Activated naive CD8-positive, alpha-beta T cell (primary cell): ENCODE results near the gene DUSP6.
"Not testable (repeated sequence)": the region's sequence is repeated elsewhere in the genome, so short reads cannot be mapped to it uniquely, and the experiment has no call there.

Source experiments
- H3K27ac Mint-ChIP-seq: one replicate; pipeline ENCODE4 v1.8.0; 2021; ENCODE audit warnings: mixed read lengths
- H3K27me3 Mint-ChIP-seq: one replicate; pipeline ENCODE4 v1.8.0; 2021; ENCODE audit warnings: mixed read lengths
- H3K36me3 Mint-ChIP-seq: one replicate; pipeline ENCODE4 v1.8.0; 2021; ENCODE audit warnings: mixed read lengths
- H3K4me1 Mint-ChIP-seq: one replicate; pipeline ENCODE4 v1.8.0; 2021; ENCODE audit warnings: low read depth, mixed read lengths
- H3K4me3 Mint-ChIP-seq: one replicate; pipeline ENCODE4 v1.8.0; 2021; ENCODE audit warnings: mild to moderate bottlenecking, mixed read lengths
- H3K9me3 Mint-ChIP-seq: one replicate; pipeline ENCODE4 v1.8.0; 2021; ENCODE audit warnings: low read depth, mixed read lengths

DUSP6 gene

GRCh38 chr12:89337136-89337535, 15.2 kb downstream of the DUSP6 start:
- H3K4me1 Mint-ChIP-seq: peaks cover 20% of the 10 kb centered on the region
- not testable (repeated sequence) for H3K4me3 Mint-ChIP-seq, H3K36me3 Mint-ChIP-seq, H3K9me3 Mint-ChIP-seq, H3K27me3 Mint-ChIP-seq, H3K27ac Mint-ChIP-seq

- Mint-ChIP-seq H3K4me1 (peaks cover 17% of the 10 kb centered on the region), H3K27ac (no peak overlapping the region), H3K27me3 (no peaks in the 10 kb centered on the region), H3K36me3 (peaks cover 6% of the 10 kb centered on the region), H3K4me3 (no peak overlapping the region), H3K9me3 (peaks cover 4% of the 10 kb centered on the region)
These were observed 16.7 kb downstream of the DUSP6 start for GRCh38 chr12:89335452-89336244.

- no peak overlapping the region for H3K27ac Mint-ChIP-seq
- H3K36me3 Mint-ChIP-seq: peaks cover 9% of the 10 kb centered on the region
These were observed 17.6 kb downstream of the DUSP6 start for GRCh38 chr12:89334548-89335169.

GRCh38 chr12:89333564-89334252, 18.6 kb downstream of the DUSP6 start:
- Mint-ChIP-seq H3K27me3 (no peaks in the 10 kb centered on the region), H3K27ac (no peak overlapping the region), H3K9me3 (peaks cover 8% of the 10 kb centered on the region), H3K36me3 (peaks cover 12% of the 10 kb centered on the region), H3K4me1 (peaks cover 17% of the 10 kb centered on the region), H3K4me3 (peak overlapping the region; percentile 44)

More at GRCh38 chr12:89334548-89335169, 17.6 kb downstream of the DUSP6 start:
- Mint-ChIP-seq H3K4me3 (no peak overlapping the region), H3K27me3 (no peaks in the 10 kb centered on the region), H3K9me3 (peaks cover 8% of the 10 kb centered on the region), H3K4me1 (peaks cover 17% of the 10 kb centered on the region)

GRCh38 chr12:89328151-89329030, 23.9 kb downstream of the DUSP6 start:
- Mint-ChIP-seq H3K4me3 (no peak overlapping the region), H3K4me1 (peaks cover 5% of the 10 kb centered on the region), H3K27ac (no peak overlapping the region), H3K9me3 (peaks cover 8% of the 10 kb centered on the region), H3K27me3 (no peaks in the 10 kb centered on the region), H3K36me3 (peaks cover 10% of the 10 kb centered on the region)

- peaks cover 10% of the 10 kb centered on the region for H3K36me3 Mint-ChIP-seq
- H3K27me3 Mint-ChIP-seq: no peaks in the 10 kb centered on the region
- H3K4me3 Mint-ChIP-seq: no peak overlapping the region
- no peak overlapping the region for H3K27ac Mint-ChIP-seq
- H3K4me1 Mint-ChIP-seq: peaks cover under 1% of the 10 kb centered on the region
- H3K9me3 Mint-ChIP-seq: peaks cover 8% of the 10 kb centered on the region
These were observed 24.7 kb downstream of the DUSP6 start for GRCh38 chr12:89327486-89328094.

GRCh38 chr12:89326239-89327040, 25.9 kb downstream of the DUSP6 start:
- Mint-ChIP-seq H3K4me1 (no peaks in the 10 kb centered on the region), H3K27me3 (no peaks in the 10 kb centered on the region)

GRCh38 chr12:89325495-89325894, 26.8 kb downstream of the DUSP6 start:
- Mint-ChIP-seq H3K4me3 (no peak overlapping the region), H3K4me1 (no peaks in the 10 kb centered on the region), H3K36me3 (peaks cover 4% of the 10 kb centered on the region), H3K27me3 (no peaks in the 10 kb centered on the region), H3K27ac (no peak overlapping the region), H3K9me3 (peaks cover 2% of the 10 kb centered on the region)

More at GRCh38 chr12:89326239-89327040, 25.9 kb downstream of the DUSP6 start:
- Mint-ChIP-seq H3K36me3 (peaks cover 10% of the 10 kb centered on the region), H3K27ac (no peak overlapping the region), H3K9me3 (peaks cover 8% of the 10 kb centered on the region), H3K4me3 (no peak overlapping the region)

- H3K9me3 Mint-ChIP-seq: no peaks in the 10 kb centered on the region
These were observed 27.9 kb downstream of the DUSP6 start for GRCh38 chr12:89324437-89324836.

GRCh38 chr12:89323568-89324218, 28.6 kb downstream of the DUSP6 start:
- Mint-ChIP-seq H3K36me3 (no peaks in the 10 kb centered on the region), H3K27ac (no peak overlapping the region), H3K9me3 (no peaks in the 10 kb centered on the region), H3K4me1 (no peaks in the 10 kb centered on the region), H3K27me3 (no peaks in the 10 kb centered on the region), H3K4me3 (no peak overlapping the region)

More at GRCh38 chr12:89324437-89324836, 27.9 kb downstream of the DUSP6 start:
- Mint-ChIP-seq H3K4me1 (no peaks in the 10 kb centered on the region), H3K4me3 (no peak overlapping the region), H3K27me3 (no peaks in the 10 kb centered on the region), H3K36me3 (peaks cover 2% of the 10 kb centered on the region), H3K27ac (no peak overlapping the region)

GRCh38 chr12:89320735-89321134, 31.6 kb downstream of the DUSP6 start:
- no peak overlapping the region for H3K4me3 Mint-ChIP-seq
- no peaks in the 10 kb centered on the region for H3K9me3 Mint-ChIP-seq
- H3K27me3 Mint-ChIP-seq: no peaks in the 10 kb centered on the region
- no peaks in the 10 kb centered on the region for H3K4me1 Mint-ChIP-seq
- H3K36me3 Mint-ChIP-seq: no peaks in the 10 kb centered on the region
- H3K27ac Mint-ChIP-seq: no peak overlapping the region

- Mint-ChIP-seq H3K4me1 (no peaks in the 10 kb centered on the region), H3K27me3 (no peaks in the 10 kb centered on the region), H3K4me3 (no peak overlapping the region), H3K9me3 (no peaks in the 10 kb centered on the region), H3K36me3 (no peaks in the 10 kb centered on the region), H3K27ac (no peak overlapping the region)
These were observed 32.7 kb downstream of the DUSP6 start for GRCh38 chr12:89319606-89320005.

GRCh38 chr12:89319122-89319521, 33.2 kb downstream of the DUSP6 start:
- Mint-ChIP-seq H3K27ac (no peak overlapping the region), H3K27me3 (no peaks in the 10 kb centered on the region), H3K4me3 (no peak overlapping the region), H3K4me1 (no peaks in the 10 kb centered on the region), H3K36me3 (no peaks in the 10 kb centered on the region), H3K9me3 (no peaks in the 10 kb centered on the region)
